ENCODE data around the gene RLN3.
A peak's percentile ranks its signal among the peaks of the same experiment; 100 is the strongest.

Gene RLN3

DNA sequence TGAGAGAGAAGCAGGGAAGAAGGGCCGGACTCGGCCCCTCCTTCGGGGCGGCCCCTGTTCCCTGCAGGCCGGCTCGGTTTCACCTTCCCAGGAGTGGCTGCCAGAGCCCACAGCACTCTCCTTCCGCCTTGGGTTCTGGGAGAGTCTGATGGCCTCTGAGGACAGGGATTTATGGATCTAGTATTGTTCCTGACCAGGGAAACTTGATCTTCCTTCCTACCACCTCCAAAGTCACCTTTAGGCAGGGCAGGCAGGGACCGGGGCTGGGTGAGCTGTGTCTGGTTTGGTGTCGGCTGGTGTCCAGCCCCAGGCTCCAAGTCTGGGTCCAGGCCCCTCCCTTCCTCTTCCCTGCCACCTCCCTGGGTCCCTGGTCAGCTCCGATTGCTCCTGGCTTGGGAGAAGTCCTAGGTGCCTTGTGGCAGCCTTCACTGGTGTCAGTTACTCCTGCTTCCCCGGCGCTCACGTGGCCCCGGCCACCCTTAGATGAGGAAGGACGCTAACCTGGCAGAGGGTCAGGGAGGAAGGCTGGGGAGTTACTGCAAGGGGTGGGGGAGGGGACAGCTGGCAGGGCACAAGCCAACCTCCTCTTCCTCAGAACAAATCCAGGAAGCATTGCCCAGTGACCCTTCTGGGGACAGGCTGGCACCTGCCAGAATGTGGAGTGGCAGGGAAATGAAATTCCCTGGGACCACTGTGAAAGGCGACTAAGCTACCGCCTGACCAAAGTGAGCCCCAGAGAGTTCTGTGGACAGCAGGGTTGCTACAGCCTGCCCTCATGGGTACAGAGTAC lies 40.7 kb upstream of the RLN3 start:
- Mint-ChIP-seq H3K27me3 (no peaks in the 10 kb centered on the region), H3K27ac (peak overlapping the region; percentile 98 to 99), H3K4me3 (peak overlapping the region; percentile 79 to 81), H3K9me3 (no peaks in the 10 kb centered on the region), H3K4me1 (peaks cover 93% of the 10 kb centered on the region)
- ATAC-seq (no peak), DNase-seq (no peak)

DNA sequence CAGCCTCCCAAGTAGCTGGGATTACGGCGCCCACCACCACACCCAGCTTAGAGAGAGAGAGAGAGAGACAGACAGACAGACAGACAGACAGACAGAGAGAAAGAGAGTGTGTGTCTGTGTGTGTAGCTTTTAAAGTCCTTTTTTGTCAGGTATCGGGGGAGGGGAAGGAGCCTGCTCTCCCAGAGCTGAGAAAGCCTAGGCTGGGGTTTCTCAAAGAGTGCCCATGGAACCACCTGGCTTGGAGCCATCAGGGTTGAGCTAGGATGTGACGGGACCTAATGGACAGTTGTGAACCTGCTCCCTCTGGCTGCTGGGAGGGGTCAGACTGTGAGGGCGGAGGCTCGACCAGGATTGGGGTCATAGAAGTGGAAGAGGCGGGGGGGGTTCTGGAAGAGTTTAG lies 38.5 kb upstream of the RLN3 start:
- H3K9me3 Mint-ChIP-seq: no peaks in the 10 kb centered on the region
- no peak for ATAC-seq
- H3K4me1 Mint-ChIP-seq: peaks cover 91% of the 10 kb centered on the region
- H3K27ac Mint-ChIP-seq: peak overlapping the region; percentile 49 to 58
- H3K4me3 Mint-ChIP-seq: no peak overlapping the region
- no peak for DNase-seq
- no peaks in the 10 kb centered on the region for H3K27me3 Mint-ChIP-seq

DNA sequence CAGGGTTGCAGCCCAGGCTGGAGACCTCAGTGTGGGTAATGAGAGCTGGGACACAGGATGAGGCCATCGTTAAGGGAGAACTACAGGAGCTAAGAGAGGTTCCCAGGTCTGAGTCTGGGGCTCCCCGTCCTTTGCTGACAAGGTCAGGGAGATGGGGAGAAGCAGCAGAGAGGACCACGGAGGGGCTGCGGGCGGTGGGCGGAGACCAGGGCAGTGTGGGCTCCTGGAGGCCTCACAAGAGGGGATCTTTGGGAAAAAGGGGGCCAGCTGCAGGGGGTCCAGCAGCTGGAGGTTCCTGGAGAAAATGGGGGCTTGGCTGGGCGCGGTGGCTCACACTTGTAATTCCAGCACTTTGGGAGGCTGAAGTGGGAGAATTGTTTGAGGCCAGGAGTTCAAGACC lies 37.9 kb upstream of the RLN3 start:
- DNase-seq (no peak), ATAC-seq (no peak)
- peak overlapping the region in 1 of 2 donors; percentile 73 for H3K27ac Mint-ChIP-seq
- H3K4me1 Mint-ChIP-seq: peaks cover 86% of the 10 kb centered on the region
- H3K27me3 Mint-ChIP-seq: no peaks in the 10 kb centered on the region
- no peak overlapping the region for H3K4me3 Mint-ChIP-seq
- H3K9me3 Mint-ChIP-seq: no peaks in the 10 kb centered on the region

DNA sequence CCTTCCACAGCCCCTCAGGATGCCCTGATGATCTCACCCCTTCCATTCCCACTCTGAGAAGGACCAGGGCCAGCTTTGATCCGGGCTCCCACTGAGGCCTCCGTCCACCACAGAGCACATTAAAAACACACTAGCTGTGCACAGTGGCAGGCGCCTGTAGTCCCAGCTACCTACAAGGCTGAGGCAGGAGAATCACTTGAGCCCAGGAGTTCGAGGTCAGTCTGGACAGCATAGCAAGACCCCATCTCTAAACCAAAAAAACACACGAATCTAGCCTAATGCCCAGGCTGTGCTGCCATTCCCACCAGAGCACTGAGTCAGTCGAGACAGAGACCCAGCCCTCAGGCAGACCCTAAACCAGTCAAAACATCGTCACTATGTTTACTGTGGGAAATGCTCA lies 35.9 kb upstream of the RLN3 start:
- no peak overlapping the region for H3K4me3 Mint-ChIP-seq
- ATAC-seq (no peak), DNase-seq (no peak)
- no peaks in the 10 kb centered on the region for H3K9me3 Mint-ChIP-seq
- peak overlapping the region in 1 of 2 donors; percentile 12 for H3K27ac Mint-ChIP-seq
- H3K4me1 Mint-ChIP-seq: peaks cover 67% of the 10 kb centered on the region
- no peaks in the 10 kb centered on the region for H3K27me3 Mint-ChIP-seq

DNA sequence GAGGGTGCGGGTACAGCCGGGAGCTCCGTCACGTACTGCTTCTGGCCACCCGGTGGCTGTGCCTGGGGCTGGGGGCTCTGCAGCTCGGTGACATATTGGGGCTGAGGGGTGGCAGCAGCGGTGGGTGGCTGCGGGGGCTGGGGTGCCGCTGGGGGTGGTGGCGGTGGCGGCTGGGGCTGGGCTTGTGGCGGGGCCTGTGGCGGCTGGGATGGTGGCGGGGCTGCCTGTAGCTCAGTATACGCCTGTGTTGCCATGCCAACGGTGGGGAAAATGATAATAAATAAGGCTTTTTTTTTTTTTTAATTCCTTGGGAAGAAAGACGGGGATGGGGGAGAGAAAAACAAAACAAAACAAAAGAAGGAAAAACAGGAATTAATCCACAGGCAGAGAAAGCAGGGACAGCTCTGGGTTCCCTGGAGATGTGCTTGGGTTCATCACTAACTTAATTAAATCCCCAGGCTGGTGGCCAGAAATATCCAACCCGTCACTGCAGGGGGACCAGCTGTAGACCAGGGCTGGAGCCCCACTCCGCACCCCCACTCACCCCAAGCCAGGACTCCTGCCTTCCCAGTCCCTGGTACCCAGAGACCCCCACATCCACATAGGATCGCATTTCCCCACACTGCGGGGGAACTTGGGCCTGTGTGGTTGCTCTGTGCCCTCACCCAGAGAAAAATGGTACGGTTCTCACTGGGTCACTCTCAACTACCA lies 34.2 kb upstream of the RLN3 start:
- ATAC-seq (peak; percentile 49), DNase-seq (no peak)
- Mint-ChIP-seq H3K27ac (peak overlapping the region; percentile 42 to 66), H3K4me1 (peaks cover 49% of the 10 kb centered on the region), H3K27me3 (no peaks in the 10 kb centered on the region), H3K9me3 (peaks cover 2 to 4% of the 10 kb centered on the region in 2 donors), H3K4me3 (peak overlapping the region in 1 of 2 donors; percentile 39)

DNA sequence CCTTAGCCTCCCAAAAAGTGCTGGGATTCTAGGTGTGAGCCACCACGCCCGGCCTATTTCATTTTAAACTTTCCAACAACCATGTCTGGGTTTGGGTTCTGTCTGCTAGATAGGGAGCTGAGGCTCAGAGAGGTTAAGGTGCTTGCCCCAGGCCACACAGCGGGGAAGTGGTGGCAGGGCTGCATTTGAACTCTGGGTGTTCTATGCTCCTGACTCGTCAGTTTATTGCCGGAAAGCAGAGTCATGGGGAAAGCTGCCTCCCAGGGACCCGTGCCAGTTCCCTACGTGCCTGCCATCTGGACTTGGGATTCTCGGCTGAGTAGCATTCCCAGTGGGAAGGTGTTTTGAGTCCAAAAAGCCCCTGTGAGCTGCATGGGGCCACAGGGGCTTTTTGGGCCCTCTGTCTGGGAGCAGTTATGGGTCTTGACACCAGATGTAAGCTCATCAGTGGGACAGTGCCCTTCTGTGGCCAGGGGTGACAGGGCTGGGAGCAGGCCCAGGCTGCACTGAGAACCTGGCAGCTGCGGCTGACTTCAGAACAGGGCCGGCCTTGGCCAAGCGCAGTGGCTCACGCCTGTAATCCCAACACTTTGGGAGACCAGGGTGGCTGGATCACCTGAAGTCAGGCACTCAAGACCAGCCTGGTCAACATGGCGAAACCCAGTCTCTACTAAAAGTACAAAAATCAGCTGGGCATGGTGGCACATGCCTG lies 32.8 kb upstream of the RLN3 start:
- H3K27ac Mint-ChIP-seq: peak overlapping the region in 1 of 2 donors; percentile 49
- no peak for ATAC-seq

DNA sequence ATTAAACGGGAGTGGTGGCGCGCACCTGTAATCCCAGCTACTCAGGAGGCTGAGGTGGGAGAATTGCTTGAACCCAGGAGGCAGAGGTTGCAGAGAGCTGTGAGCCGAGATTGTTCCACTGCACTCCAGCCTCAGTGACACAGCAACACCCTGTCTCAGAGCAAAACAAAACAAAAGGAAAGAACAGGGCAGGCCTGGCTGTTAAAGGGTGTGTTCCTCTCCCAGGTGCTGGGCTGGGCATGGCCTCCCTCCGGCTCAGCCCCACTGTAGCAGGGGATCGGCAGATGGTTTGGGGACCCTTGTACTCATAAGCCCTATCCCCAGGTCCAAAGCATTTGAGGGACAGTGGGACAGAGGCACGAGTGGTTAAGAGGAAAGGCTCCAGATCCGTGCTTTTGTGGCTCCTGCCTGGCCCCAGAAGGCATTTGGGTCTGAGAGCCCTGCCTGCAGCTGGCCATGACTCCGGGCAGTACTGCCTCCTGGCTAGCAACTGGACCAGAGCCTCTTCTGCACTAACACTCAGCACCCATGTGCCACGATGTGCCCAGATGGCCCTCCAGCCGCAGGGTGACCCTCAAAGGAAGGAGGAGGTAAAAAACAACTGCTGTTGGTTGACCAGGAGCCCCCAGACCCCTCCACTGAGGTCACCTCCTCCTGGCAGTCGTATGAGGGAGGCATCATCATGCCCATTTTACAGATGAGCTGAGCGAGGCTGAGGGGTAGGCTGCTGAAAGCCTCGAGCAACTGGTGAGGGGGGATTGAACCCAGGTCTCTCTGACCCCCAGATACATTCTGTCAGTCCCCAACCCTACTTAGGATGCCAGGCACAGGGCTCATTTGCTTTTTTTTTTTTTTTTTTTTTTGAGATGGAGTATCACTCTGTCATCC lies 31.8 kb upstream of the RLN3 start:
- H3K4me1 Mint-ChIP-seq: peaks cover 37% of the 10 kb centered on the region
- no peak for DNase-seq
- ATAC-seq: no peak
- H3K9me3 Mint-ChIP-seq: peaks cover 6 to 9% of the 10 kb centered on the region in 2 donors
- no peaks in the 10 kb centered on the region for H3K27me3 Mint-ChIP-seq
- no peak overlapping the region for H3K27ac Mint-ChIP-seq
- H3K4me3 Mint-ChIP-seq: no peak overlapping the region

More for the DNA sequence above, 32.8 kb upstream of the RLN3 start:
- Mint-ChIP-seq H3K4me3 (no peak overlapping the region), H3K27me3 (no peaks in the 10 kb centered on the region), H3K9me3 (peaks cover 6 to 9% of the 10 kb centered on the region in 2 donors), H3K4me1 (peaks cover 35% of the 10 kb centered on the region)
- no peak for DNase-seq

DNA sequence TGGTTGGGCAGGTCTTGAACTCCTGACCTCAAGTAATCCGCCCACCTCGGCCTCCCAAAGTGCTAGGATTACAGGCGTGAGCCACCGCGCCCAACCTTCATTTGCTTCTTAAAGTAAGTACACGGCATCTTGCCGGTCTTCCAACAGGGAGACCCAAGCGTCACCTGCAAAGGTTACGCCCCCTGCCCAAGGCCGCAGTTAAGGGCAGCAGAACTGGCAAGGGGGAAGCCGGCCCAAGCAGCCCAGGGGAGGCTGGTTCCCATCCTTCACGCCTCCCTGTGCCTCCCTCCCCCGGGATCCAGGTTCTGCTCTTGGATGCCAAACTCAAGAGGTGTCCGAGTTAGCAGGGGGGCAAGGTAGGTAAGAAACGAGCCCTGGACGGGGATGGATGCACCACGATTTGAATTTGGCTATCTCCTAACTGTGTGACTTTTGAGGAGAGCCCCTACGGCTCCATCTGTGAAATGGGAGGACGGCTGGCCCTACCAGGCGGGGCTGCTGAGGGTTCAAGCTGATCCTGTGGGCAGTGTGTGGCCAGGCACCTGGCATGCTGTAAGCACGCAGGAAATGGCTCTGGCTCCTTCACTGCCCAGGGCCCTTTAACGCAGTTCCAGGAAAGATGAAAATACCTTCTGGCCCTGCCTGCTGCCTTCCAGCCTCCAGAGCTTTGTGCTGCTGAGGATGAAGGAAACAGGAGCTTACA lies 30.9 kb upstream of the RLN3 start:
- ATAC-seq (no peak), DNase-seq (no peak)
- Mint-ChIP-seq H3K9me3 (peaks cover 6 to 9% of the 10 kb centered on the region in 2 donors), H3K4me3 (no peak overlapping the region), H3K27ac (no peak overlapping the region), H3K4me1 (peaks cover 37% of the 10 kb centered on the region), H3K27me3 (no peaks in the 10 kb centered on the region)

DNA sequence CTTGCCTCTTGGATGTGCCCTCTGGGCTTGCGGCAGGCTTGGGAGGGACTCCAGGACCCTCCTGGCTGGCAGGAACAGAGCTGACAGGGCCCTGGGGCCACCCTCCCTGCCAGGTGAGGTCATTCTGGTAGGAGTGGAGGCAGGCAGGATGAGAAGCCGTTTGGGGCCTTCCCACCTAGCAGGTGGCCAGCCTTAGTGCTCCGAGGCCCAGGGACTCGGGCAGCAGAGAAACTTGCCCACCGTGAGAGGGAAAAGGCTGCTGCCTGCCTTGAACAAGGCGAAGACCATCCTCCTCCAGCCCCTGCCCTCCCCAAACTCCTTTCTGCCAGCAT lies 30.4 kb upstream of the RLN3 start:
- Mint-ChIP-seq H3K27me3 (no peaks in the 10 kb centered on the region), H3K4me3 (no peak overlapping the region), H3K4me1 (peaks cover 37% of the 10 kb centered on the region), H3K27ac (no peak overlapping the region), H3K9me3 (peaks cover 6 to 9% of the 10 kb centered on the region in 2 donors)
- DNase-seq: no peak
- ATAC-seq: no peak

DNA sequence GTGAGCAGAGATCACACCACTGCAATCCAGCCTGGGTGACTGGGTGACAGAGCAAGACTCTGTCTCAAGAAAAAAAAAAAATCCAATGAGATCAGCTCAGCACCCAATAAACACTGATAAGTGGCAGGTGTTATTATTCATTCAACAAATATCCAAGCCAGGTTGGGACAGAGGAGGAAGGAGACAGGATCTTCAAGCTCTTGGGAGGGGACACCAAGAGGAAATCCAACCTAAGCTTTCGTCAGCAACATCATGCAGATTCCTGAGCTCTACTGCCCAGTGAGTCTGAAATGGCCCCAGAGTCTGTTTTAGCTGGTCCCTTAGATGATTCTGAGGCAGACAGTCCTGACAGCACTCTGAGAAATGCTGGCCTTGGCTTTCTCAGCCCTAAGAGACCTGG lies 29.5 kb upstream of the RLN3 start:
- H3K4me3 Mint-ChIP-seq: no peak overlapping the region
- peak overlapping the region in 1 of 2 donors; percentile 46 for H3K27ac Mint-ChIP-seq
- H3K27me3 Mint-ChIP-seq: no peaks in the 10 kb centered on the region
- peaks cover 6 to 9% of the 10 kb centered on the region in 2 donors for H3K9me3 Mint-ChIP-seq
- ATAC-seq: no peak
- peaks cover 40% of the 10 kb centered on the region for H3K4me1 Mint-ChIP-seq
- DNase-seq: no peak

DNA sequence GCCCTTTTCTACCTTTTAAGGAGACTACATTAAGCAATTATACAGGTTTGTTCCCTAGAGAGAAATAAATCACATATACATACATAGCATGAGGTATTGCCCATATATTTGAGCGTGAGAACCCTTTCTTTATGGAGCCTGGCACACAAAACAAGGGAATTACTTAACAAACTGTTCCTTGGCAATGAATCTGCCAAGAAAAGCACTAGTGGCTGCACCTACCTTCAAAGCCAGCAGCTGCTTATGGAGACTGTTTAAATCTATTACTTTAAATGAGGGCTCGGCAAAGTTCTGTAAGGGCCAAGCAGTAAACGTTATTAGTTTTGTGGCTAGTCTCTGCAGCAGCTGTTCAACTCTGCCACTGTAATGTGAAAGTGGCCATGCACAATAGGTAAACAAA lies 28.9 kb upstream of the RLN3 start:
- no peaks in the 10 kb centered on the region for H3K27me3 Mint-ChIP-seq
- H3K27ac Mint-ChIP-seq: no peak overlapping the region
- ATAC-seq: no peak
- no peak overlapping the region for H3K4me3 Mint-ChIP-seq
- peaks cover 41% of the 10 kb centered on the region for H3K4me1 Mint-ChIP-seq
- no peak for DNase-seq
- H3K9me3 Mint-ChIP-seq: peaks cover 6 to 9% of the 10 kb centered on the region in 2 donors

DNA sequence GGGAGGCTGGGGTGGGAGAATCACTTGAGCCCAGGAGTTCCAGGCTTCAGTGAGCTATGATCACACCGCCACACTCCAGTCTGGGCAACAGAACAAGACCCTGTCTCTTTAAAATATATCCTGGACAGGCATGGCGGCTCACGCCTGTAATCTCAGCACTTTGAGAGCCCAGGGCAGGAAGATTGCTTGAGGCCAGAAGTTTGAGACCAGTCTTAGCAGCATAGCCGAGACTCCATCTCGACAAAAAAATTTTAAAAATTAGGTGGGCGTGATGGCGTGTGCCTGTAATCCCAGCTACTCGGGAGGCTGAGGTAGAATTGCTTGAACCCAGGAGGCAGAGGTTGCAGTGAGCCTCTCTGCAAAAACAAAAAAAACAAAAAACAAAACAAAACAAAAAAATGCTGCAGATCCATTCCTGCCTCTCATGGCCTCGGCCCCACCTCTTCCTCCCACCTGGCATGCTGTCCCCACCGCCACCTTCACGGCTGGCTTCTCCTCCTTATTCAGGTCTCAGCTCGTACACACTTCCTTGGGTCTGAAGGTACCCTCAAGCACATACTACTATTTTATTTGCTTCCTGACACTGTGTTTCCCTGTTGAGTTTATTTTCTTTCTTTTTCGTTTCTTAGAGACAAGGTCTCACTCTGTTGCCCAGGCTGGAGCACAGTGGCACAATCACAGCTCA lies 27.1 kb upstream of the RLN3 start:
- DNase-seq (no peak), ATAC-seq (no peak)
- Mint-ChIP-seq H3K27me3 (no peaks in the 10 kb centered on the region), H3K27ac (peak overlapping the region; percentile 88 to 92), H3K9me3 (peaks cover 6 to 9% of the 10 kb centered on the region in 2 donors), H3K4me3 (peak overlapping the region; percentile 57 to 59), H3K4me1 (peaks cover 51% of the 10 kb centered on the region)

DNA sequence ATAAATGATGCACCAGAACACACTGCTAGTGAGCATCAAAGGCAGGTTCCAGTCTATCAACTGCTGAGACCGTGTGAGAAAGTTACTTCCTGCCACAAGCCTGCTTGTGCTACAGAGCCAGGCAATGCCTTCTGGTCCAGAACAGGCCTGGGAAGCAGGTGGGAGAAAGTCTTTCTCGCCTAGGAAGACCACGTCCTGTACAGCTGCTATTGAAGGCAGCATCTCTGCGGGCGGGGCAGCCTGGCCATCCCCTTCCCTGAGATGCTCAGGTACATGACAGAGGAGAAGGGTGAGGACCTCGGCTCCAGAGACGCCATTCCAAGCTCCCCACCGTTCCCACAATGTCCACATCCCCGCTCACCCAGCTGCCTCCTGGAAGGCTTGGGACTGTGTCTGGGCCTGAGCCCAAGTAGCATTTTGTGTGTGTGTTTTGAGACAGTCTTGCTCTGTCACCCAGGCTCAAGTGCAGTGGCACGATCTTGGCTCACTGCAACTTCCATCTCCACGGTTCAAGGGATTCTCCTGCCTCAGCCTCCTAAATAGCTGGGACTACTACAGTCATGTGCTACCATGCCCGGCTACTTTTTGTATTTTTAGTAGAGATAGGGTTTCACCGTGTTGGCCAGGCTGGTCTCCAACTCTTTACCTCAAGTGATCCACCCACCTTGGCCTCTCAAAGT lies 25.2 kb upstream of the RLN3 start:
- peaks cover 60% of the 10 kb centered on the region for H3K4me1 Mint-ChIP-seq
- no peaks in the 10 kb centered on the region for H3K27me3 Mint-ChIP-seq
- DNase-seq: peak in 1 of 2 donors; percentile 38
- H3K9me3 Mint-ChIP-seq: peaks cover 6 to 9% of the 10 kb centered on the region in 2 donors
- H3K4me3 Mint-ChIP-seq: peak overlapping the region; percentile 76 to 78
- ATAC-seq: no peak
- H3K27ac Mint-ChIP-seq: peak overlapping the region; percentile 96 to 97

All from stimulated activated naive CD8-positive, alpha-beta T cell treated with anti-CD3 and anti-CD28 coated beads, Interleukin-15, amount 100 ng/mL, for 72 hours (primary cell).